Tibial nerve (tissue), 4 donors: Measurements from ENCODE around the gene UGT1A8.

ENCODE experiments used
- CTCF ChIP-seq, 5 experiments: fragments of 200-600 bp in 3 of 5; fragments of 450-650 bp in 2 of 5; sonication (generic) in 3 of 5; IDR thresholded peaks; one replicate each; pipeline ENCODE4 v1.5.1; 2016 to 2019; ENCODE audit warnings: antibody characterized with exemption in 5 of 5, mild to moderate bottlenecking in 3 of 5, moderate library complexity in 2 of 5
- EP300 ChIP-seq, 2 donors: sonication (generic); formaldehyde crosslinking; IDR thresholded peaks; one replicate each; pipeline ENCODE4 v1.6.1; 2017; ENCODE audit warnings: antibody characterized with exemption in 2 of 2, mild to moderate bottlenecking in 1 of 2
- POLR2A ChIP-seq, 2 donors: fragments of 450-650 bp; IDR thresholded peaks; one replicate each; pipeline ENCODE4 v1.6.1; 2017; ENCODE audit warnings: antibody characterized with exemption in 2 of 2, mild to moderate bottlenecking in 2 of 2, moderate library complexity in 2 of 2

DNA sequence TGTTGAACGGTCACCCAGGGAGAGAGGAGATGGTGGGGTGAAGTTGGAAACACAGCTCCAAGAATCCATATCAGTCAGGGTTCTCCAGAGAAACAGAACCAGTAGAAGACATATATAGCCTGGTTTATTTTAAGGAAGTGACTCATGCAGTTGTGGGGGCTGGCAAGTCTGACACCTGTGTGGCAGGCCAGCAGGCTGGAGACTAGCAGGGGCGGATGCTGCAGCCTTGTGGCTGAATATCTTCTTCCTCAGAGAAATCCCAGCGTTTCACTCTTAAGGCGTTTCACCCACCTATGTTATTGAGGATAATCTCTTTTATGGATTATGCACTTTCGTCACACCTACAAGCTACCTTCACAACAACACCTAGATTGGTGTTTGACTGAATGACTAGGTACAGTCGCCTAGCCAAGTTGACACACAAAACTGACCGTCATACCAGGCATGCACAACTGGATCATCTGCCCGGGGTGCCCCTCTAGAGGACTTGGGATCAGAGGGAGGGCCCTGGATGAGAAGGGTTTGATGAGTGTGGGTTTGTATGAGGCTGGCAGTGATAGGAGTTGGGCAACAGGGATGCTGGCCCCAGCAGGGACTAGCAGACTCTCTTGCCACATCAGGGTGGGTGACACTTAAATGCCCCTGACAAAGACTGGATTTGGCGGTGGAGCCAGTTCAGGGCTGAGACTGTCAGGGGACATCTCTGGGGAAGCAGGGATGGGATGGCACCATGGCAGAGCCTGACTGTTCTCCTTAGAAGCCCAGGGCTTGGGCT lies 184.1 kb downstream of the UGT1A8 start:
- TF ChIP-seq CTCF (IDR thresholded peaks at IDR 0.05) (no peak), POLR2A (IDR thresholded peaks at IDR 0.05) (no peak), EP300 (IDR thresholded peaks at IDR 0.05) (no peak)
